Putamen (tissue), 1 donor: ENCODE data around the gene KCNH3.
"Not testable (repeated sequence)": the region's sequence is repeated elsewhere in the genome, so short reads cannot be mapped to it uniquely, and the experiment has no call there.

Experiments used
- DNase-seq: peaks from one replicate; pipeline ENCODE4 v3.0.0-alpha.2; 2016; ENCODE audit warnings: low spot score

The KCNH3 gene

DNA sequence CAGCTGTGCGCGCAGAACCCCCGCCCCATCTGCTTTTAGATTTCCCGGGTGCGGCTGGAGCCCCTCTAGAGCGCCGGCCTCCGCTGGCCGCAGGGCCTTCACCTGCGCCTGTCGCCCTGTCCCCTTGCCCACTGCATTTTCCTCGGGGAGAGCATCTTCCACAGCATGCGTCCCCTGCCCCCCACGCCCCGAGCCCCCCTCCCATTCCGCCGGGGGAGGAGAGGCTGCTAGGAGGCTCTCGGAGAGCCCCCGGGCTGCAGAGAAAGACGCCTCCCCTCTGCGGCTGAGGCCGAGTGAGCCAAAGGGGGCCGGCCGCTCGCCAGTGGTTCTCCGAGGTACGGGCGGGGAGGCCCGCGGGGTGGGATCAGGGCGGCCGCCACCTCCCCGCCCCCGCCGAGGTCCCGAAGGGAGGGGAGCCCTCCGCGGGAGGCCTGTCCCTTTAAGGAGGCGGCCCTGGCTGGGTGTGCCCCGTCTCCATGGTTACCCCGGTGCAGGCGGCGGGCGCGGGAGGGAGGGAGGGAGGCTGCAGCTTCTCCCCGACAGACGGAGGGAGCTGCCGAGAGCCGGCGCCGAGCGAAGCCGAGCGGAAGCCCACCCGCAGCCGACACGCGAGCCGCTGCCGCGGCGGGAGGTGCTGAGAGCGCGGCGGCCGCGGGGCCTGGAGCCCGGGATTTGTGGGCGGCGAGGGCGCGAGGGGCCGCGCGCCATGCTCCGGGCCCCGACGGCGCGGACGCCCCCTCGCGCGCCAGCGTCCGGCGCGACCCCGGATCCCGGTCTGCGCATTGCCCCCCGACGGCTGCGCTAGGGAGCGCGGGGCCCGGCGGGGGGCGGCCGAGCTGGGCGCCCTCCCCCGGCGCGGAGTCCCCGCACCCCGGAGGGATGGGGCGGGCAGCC lies at the start of gene KCNH3:
KCNH3 (plus strand) TSS at position 521 of the 894 bp plus-strand sequence. CDS start 387 bp downstream, outside the sequence.
- DNase-seq: peak; percentile 77

DNA sequence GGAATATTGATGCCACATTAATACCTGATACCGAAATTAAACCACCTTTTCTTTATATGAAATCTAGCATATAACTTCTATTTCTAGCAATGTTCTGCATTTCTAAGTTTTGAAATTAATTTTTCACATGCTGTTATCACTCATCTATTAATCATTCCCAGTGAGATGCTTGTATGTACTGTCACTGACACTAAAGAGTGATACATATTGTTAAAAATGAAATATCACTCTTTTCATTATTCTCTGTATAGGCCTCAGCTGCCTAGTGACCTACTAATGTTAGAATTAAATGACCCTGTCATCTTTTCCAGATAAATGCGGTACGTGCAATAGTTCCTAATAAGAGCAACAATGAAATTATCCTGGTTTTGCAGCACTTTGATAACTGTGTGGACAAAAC lies 49.7 kb upstream of the KCNH3 start:
- DNase-seq: no peak

DNA sequence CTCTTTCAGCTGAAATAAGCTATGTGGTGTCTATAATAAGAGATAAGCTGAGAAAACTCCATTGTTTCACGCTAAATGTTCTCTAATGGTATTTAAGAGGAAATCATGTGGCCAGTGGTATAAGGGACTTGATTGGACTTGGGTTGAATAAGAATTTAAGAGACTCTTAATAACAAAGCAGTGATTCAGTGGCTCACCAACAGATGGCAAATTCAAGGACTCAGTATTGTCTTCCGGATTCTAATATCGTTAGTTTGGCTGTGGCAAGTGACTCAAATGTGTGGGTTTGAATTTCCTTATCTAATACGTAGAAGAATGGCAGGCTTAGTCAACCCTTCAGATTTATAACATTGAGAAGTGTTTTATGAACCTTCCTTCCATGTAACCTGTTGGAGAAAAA lies 49.1 kb upstream of the KCNH3 start:
- DNase-seq: peak; percentile 2

GRCh38 chr12:49491823-49492222 lies 47.0 kb upstream of the KCNH3 start:
- no peak for DNase-seq

GRCh38 chr12:49493900-49494299 lies 44.9 kb upstream of the KCNH3 start:
- no peak for DNase-seq

GRCh38 chr12:49496417-49497360 lies 42.1 kb upstream of the KCNH3 start:
- DNase-seq: peak; percentile 3

DNA sequence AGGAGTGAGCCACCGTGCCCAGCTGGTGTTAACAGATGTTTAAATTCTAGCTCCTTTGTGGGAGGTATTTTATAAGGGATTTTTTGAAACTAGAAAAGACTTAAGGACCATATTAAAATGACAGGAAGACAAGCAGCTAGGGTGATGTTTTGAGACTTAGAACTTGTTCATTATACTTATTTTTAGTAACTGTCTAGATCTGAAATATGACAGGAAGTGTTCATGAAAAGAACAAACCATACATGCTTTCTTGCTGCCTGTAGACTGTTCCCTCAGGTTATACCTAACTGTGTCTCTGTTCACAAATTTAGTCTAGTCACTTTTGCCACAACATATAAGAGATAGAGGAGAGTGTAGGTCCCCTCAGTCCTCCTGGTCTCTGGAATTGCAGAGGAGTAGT lies 36.9 kb upstream of the KCNH3 start:
- DNase-seq: no peak

DNA sequence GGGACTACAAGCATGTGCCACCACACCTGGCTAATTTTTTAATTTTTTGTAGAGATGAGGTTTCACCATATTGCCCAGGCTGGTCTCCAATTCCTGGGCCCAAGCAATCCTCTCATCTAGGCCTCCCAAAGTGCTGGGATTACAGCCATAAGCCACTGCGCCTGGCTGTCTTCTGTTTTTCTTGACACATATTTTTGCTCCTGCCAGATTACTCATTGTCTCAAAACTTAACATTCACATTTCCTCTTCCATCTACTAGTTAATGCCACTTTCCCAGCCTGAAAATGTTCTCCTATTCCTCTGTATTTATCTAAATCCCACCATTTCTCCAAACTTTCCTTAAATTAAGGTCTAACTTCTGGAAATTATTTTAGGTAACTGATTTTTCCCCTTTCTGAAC lies 36.2 kb upstream of the KCNH3 start:
- DNase-seq: no peak

DNA sequence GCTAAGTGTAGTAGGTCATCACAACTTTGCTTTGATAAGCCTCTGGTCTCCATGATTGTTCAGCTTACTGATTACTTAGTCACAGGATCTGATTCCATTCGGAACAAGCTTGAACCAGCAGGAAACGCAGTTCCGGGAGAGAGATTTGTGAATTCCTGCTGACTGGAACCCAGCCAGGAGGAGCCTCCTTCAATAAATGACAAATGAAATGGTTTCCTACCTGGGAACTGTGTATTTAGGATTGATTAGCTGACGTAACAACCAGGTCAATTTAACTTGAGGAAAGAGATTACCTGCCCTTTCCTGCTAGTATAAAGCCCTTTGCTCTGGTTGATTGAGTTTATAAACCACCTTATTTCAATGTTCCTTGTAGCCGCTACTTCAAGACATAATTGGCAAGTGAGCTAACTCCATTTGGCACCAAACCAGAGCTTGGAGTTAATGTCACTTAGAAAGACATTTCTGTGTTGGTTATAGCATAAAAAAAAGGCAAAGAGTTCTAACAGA lies 35.1 kb upstream of the KCNH3 start:
- no peak for DNase-seq

DNA sequence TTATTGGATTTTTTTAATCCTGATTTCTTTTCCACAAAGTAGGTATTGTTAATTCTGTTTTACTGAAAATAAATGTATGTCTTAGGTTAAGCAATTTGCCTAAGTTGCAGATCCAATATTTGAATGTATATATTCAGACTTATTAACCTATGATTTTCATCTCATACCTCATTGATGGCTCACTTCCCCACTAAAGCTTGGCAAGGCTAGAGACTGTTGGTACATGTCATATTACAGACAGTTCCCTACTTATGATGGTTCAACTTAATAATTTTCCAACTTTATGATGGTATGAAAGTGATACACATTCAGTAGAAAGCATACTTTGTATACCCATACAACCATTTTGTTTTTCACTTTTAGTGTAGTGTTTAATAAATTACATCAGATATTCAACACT lies 33.2 kb upstream of the KCNH3 start:
- no peak for DNase-seq

DNA sequence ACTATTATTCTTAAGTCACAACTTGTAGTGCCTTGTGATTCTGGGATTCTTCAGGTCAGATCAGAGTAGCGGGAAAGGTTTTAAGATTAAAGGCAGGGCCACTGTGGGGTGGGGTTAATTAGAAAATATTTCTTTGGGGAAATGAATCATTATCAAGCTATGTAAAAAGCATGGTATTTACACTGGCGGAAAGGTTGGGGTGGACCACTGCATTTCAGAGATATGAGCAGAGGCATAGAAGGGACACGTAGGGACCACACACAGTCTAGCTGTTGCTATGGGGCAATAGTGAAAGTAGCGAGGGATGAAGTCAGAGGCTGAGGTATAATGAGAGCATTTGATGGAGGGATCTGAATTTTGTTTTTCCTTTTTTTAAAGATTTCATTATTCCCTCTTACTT lies 31.7 kb upstream of the KCNH3 start:
- DNase-seq: no peak

- DNase-seq: not testable (repeated sequence)
These were observed 29.1 kb upstream of the KCNH3 start for GRCh38 chr12:49509681-49510080.

- DNase-seq: no peak
These were observed 27.4 kb upstream of the KCNH3 start for GRCh38 chr12:49511410-49511809.

DNA sequence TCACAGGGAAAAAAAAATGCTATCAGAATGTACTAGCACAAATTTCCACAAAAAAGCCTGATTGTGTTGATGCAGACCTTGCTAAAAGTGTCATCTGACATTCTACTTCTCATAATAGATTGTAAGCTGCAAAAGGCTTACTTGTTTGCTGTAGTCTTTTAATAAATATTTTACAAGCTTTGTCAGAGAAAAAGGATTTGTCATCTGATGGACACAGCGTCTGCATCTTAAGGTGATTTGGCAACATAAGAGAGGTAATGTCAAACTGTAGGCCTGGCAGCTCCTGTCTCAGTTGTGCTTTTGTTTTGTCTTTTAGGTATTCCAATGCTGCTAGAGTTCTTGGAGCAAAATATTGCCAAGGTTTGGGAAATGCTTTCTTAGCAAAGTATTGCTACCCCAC lies 26.3 kb upstream of the KCNH3 start:
- no peak for DNase-seq

DNA sequence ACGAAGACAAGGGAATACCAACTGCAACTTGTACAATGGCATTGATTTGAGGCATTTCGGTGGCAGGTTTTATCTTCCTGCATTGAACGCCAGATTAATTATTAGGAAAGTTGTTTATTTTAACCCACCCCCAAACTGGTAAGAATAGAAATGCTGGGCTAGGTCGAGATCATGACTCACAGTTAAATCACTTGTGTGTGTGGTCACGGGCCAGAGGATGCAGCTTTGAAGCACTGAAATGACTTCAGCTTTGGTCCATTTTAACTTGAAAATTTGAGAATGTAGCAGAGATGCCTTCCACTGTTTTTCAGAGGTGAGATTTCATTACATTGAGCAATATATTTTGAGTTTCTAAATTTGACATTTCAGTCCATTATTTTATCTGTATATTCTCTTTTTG lies 23.6 kb upstream of the KCNH3 start:
- no peak for DNase-seq

DNA sequence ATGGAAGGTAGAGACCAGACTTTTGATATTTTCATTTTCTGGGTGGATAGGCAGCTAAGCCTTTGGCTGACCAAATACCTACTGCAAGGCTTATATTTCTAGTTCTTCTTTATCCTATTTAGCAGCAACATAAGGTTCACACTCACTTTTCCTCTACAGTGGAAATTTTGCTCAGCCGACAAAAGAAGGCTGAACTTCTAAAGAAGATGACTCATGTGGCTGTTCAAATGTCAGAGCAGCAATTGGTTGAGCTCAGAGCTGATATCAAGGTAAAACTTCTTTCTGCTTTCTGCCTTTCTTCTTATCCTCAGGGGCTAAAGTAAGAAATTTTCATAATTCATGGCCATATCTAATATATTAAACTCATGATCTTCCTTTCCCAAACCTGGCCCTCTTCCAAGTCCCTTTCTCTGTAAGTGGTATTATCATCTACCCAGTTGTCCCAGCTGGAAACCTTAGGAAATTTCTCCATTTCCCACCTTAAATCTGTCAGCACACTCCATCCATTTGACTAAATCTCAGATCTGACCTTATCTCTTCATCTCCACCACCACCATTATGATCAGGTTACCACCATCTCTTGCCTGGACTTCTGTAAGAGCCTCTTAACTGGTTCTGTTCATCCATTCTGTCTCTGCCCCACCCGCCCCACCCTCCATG lies 19.8 kb upstream of the KCNH3 start:
- DNase-seq: no peak

DNA sequence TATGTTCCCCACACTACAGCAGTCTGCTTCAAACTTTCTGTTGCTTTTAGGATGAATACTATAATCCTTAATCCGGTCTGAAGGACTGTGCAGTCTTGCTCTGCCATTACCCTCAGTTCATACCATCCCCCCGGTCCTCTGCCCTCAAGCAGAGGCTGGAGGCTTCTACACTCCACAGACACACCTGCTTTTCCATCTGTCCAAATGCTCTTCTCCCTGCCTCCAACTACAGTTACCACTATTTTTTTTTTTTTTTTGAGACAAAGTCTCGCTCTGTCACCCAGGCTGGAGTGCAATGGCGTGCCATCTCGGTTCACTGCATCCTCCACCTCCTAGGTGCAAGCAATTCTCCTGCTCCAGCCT lies 19.3 kb upstream of the KCNH3 start:
- DNase-seq: no peak

GRCh38 chr12:49521389-49521788 lies 17.4 kb upstream of the KCNH3 start:
- peak; percentile 61 for DNase-seq

DNA sequence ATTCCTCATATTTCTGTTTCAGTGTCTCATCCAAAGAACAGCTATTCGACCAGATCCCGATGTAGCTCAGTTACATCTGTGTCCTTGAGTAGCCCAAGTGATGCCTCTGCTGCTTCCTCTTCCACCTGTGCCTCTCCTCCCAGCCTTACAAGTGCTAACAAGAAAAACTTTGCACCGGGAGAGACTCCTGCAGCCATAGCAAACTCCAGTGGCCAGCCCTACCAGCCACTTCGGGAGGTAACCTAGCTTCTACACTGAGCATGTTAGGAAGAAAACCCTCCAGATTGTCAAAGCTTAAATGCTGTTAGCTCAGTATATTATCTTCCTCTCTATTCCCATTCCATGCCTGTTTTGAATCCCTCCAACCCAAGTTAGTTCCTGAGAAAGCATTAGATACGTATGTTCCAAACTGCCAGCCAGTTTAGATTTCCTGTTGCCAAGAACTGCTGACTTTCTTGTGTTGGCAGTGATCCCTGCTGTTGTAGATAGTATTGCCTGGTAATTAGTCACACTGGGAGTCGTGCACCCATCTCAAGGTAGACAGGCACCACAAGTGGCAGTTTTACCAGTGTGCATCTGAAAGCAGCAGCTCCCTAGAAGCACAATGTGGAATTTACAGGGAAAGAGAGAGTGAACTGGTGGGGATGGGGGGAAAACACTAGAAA lies 14.0 kb upstream of the KCNH3 start:
- DNase-seq: no peak

GRCh38 chr12:49525942-49526341 lies 12.9 kb upstream of the KCNH3 start:
- no peak for DNase-seq

- DNase-seq: no peak
These were observed 11.3 kb upstream of the KCNH3 start for GRCh38 chr12:49527361-49528130.
